ENCODE results near the gene FCHSD2. TPM values are rescaled to one million over a fixed set of nuclear protein-coding genes. Genes with fewer than 3 reads are reported as not detected.
"Not testable (repeated sequence)": the region's sequence is repeated elsewhere in the genome, so short reads cannot be mapped to it uniquely, and the experiment has no call there.

The FCHSD2 gene
- total and polyA plus RNA-seq, 3 experiments from 2014 or later, result 21.2 to 28.3 (median 28.0) TPM

DNA sequence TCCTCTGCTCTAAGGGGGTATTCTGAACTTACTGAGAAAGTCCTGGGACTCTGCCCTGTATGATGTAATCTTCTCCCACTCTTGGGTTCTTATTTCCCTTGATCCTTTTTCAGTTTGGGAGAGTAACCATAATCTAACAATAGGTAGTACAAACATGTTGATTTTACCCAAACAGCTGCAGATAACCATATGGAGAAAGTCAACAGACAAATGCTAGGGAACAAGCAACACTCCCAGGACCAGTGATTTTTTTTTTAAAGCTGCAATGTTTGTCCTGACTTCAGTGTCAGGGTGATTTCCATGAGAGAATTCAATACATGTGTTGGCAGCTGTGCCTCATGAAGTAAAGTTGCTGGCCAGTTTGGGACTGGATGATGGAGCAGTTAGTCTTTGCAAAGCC is 156.5 kb downstream of the FCHSD2 start:
- H3K27me3 Mint-ChIP-seq, result no peaks in the 10 kb centered on the region
- H3K36me3 Mint-ChIP-seq, result peaks cover 0 to 60% (median 16%) of the 10 kb centered on the region in 3 donors
- ChIA-PET CTCF (no interaction called here), POLR2A (no interaction called here)
- peak overlapping the region in 2 of 8 donors; percentile 25 to 84 for H3K27ac Mint-ChIP-seq
- no peak for DNase-seq
- H3K4me3 ChIP-seq (ENCODE audit: low read length), result no peak overlapping the region
- H3K27ac ChIP-seq (ENCODE audit: low read depth, low read length), result no peak overlapping the region
- H3K9me3 Mint-ChIP-seq, result no peaks in the 10 kb centered on the region
- no peaks in the 10 kb centered on the region for H3K27me3 ChIP-seq (ENCODE audit: insufficient read depth, low read length, poor library complexity, severe bottlenecking)
- H3K4me1 Mint-ChIP-seq, result peaks cover 4 to 5% (median 5%) of the 10 kb centered on the region in 3 donors
- no peak overlapping the region for H3K4me3 Mint-ChIP-seq
- H3K9me3 ChIP-seq (ENCODE audit: low read length), result no peaks in the 10 kb centered on the region
- H3K4me1 ChIP-seq (ENCODE audit: insufficient read depth, low read length), result no peaks in the 10 kb centered on the region
- peaks cover 4% of the 10 kb centered on the region for H3K36me3 ChIP-seq (ENCODE audit: insufficient read depth, low read length)

DNA sequence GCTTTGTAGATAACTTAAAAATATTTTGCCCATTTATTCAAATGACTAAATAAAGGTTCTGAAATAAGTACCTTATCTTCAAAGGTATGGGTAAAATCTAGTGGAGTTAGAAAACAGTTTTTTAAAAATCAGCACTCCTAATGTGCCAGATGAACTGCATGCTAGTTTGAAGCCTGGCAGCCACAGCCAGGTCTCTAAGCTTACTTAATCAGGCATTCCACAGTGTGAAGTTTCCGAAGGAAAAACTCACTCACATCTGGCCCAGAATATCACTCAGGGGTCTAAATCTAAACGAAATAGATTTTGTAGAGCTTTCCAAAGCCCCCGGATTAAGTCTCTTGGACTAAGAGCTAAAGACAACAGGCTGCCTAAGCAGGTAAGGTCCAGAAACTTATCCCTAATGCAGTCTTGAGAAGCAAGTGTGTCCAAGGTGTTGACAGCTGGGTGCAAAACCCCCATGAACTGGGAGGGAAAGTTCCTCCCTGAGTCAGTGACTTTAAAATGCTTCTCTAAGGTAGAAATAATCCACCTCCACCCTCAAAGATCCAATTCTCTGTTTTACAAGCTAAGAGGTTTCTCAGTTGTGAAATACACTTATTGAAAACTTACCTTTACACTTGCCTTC is 157.6 kb downstream of the FCHSD2 start:
- Mint-ChIP-seq H3K27ac (no peak overlapping the region), H3K9me3 (no peaks in the 10 kb centered on the region), H3K36me3 (peaks cover 0 to 67% (median 14%) of the 10 kb centered on the region in 3 donors), H3K4me1 (peaks cover 0 to 2% (median 0%) of the 10 kb centered on the region in 3 donors), H3K27me3 (no peaks in the 10 kb centered on the region), H3K4me3 (no peak overlapping the region)
- H3K27me3 ChIP-seq (ENCODE audit: insufficient read depth, low read length, poor library complexity, severe bottlenecking), result no peaks in the 10 kb centered on the region
- no peaks in the 10 kb centered on the region for H3K9me3 ChIP-seq (ENCODE audit: low read length)
- H3K36me3 ChIP-seq (ENCODE audit: insufficient read depth, low read length), result peaks cover 4% of the 10 kb centered on the region
- no peaks in the 10 kb centered on the region for H3K4me1 ChIP-seq (ENCODE audit: insufficient read depth, low read length)
- H3K4me3 ChIP-seq (ENCODE audit: low read length), result no peak overlapping the region
- no peak for DNase-seq
- POLR2A ChIA-PET, result no interaction called here
- CTCF ChIA-PET, result no interaction called here
- H3K27ac ChIP-seq (ENCODE audit: low read depth, low read length), result no peak overlapping the region

DNA sequence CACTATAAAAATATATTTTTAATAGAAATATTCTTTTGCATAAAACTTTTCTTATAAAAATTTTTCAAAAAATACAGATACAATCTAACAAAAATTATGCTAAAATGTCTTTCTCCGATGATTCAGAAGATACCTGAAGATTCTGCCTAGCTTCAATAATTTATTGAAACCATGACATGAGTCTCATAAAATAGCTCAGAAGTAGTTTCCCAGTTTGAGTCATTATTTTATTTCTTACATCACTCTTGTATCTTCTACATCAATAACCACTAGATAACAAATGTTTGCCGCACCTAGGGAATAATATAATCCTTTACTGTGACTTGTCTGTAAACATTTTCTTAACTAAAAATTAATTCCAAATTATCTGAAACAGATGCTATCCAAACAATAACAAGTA is 158.6 kb downstream of the FCHSD2 start:
- Histone ChIP-seq H3K27me3 (ENCODE audit: insufficient read depth, low read length, poor library complexity, severe bottlenecking) (no peaks in the 10 kb centered on the region), H3K4me3 (ENCODE audit: low read length) (no peak overlapping the region), H3K4me1 (ENCODE audit: insufficient read depth, low read length) (no peaks in the 10 kb centered on the region), H3K36me3 (ENCODE audit: insufficient read depth, low read length) (peaks cover 4% of the 10 kb centered on the region), H3K9me3 (ENCODE audit: low read length) (no peaks in the 10 kb centered on the region), H3K27ac (ENCODE audit: low read depth, low read length) (no peak overlapping the region)
- Mint-ChIP-seq H3K4me1 (peaks cover 0 to 2% (median 0%) of the 10 kb centered on the region in 3 donors), H3K27me3 (no peaks in the 10 kb centered on the region), H3K4me3 (no peak overlapping the region), H3K27ac (no peak overlapping the region), H3K9me3 (peaks cover 0 to under 1% (median 0%) of the 10 kb centered on the region in 5 donors), H3K36me3 (peaks cover 1 to 66% (median 16%) of the 10 kb centered on the region in 3 donors)
- ChIA-PET CTCF (no interaction called here), POLR2A (no interaction called here)
- no peak for DNase-seq

DNA sequence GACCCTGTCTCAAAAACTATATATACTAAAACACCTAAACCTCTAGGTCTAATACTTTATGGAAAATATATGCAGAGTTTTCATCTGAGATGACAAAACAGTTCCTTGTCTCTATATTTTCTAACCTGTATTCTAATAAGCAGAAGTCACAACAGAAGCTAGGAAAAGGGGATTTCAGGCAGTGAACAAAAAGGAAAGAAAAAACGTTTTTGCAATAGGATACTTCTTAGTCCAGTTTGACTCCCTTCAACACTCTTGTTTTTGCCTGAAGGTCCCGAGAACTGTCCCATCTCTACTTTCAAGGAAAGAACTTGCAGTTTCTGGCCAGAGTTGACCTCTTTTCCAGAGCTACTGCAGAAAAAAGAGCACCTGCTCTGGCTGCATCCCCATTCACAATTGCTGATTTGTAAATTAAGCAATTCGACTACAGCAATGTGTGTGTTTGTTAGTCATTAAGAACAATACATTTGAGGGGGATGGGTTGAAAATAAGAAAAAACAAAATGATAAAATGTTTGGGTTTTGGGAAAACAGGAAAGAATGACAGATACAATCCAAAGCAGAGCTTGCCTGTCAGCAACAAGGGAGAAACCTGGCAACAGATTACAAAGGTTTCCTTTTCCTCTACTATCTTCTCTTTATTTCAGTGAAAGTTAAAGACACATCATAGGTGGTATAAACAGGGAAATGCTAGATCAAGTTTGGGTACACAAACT is 160.0 kb downstream of the FCHSD2 start:
- no peaks in the 10 kb centered on the region for H3K4me1 ChIP-seq (ENCODE audit: insufficient read depth, low read length)
- no peaks in the 10 kb centered on the region for H3K27me3 ChIP-seq (ENCODE audit: insufficient read depth, low read length, poor library complexity, severe bottlenecking)
- POLR2A ChIA-PET, result no interaction called here
- Mint-ChIP-seq H3K27me3 (no peaks in the 10 kb centered on the region), H3K4me1 (peaks cover 0 to 2% (median 0%) of the 10 kb centered on the region in 3 donors), H3K4me3 (no peak overlapping the region), H3K9me3 (peaks cover 0 to 2% (median 0%) of the 10 kb centered on the region in 5 donors), H3K36me3 (peaks cover 10 to 67% (median 18%) of the 10 kb centered on the region in 3 donors), H3K27ac (no peak overlapping the region)
- CTCF ChIA-PET, result no interaction called here
- H3K27ac ChIP-seq (ENCODE audit: low read depth, low read length), result no peak overlapping the region
- peaks cover 4% of the 10 kb centered on the region for H3K36me3 ChIP-seq (ENCODE audit: insufficient read depth, low read length)
- H3K9me3 ChIP-seq (ENCODE audit: low read length), result no peaks in the 10 kb centered on the region
- DNase-seq, result no peak
- H3K4me3 ChIP-seq (ENCODE audit: low read length), result no peak overlapping the region

DNA sequence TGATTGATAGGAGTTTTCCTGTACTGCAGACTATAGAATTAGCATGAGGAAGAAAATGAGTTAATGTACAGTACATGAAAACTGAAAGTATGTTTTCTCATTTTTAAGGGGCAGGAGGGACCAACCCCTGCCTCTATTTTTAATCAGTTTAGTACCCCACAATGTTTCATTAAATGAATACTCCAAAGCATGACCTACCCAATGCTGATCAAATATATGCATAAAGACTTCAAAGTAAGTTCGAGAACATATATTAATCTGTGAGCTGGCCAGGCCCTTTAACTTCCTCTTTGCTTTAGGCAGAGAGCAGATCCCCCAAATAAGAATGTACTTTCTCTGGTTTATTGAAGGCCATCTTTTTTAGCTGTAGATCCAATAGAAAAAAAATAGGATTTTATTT is 161.0 kb downstream of the FCHSD2 start:
- Histone ChIP-seq H3K9me3 (ENCODE audit: low read length) (no peaks in the 10 kb centered on the region), H3K36me3 (ENCODE audit: insufficient read depth, low read length) (peaks cover 4% of the 10 kb centered on the region), H3K4me3 (ENCODE audit: low read length) (no peak overlapping the region), H3K27me3 (ENCODE audit: insufficient read depth, low read length, poor library complexity, severe bottlenecking) (no peaks in the 10 kb centered on the region), H3K27ac (ENCODE audit: low read depth, low read length) (no peak overlapping the region), H3K4me1 (ENCODE audit: insufficient read depth, low read length) (no peaks in the 10 kb centered on the region)
- no peak overlapping the region for H3K4me3 Mint-ChIP-seq
- POLR2A ChIA-PET, result no interaction called here
- H3K4me1 Mint-ChIP-seq, result peaks cover 0 to 2% (median under 1%) of the 10 kb centered on the region in 3 donors
- DNase-seq, result no peak
- H3K9me3 Mint-ChIP-seq, result peaks cover 0 to 2% (median 0%) of the 10 kb centered on the region in 5 donors
- H3K27me3 Mint-ChIP-seq, result no peaks in the 10 kb centered on the region
- H3K36me3 Mint-ChIP-seq, result peaks cover 14 to 63% (median 16%) of the 10 kb centered on the region in 3 donors
- H3K27ac Mint-ChIP-seq, result peak overlapping the region in 1 of 8 donors; percentile 35
- CTCF ChIA-PET, result interaction anchor here (1.1 kb wide), 1 partner anchor 9 kb away, joined by 3 read pairs; no protein-coding TSS in a partner anchor

DNA sequence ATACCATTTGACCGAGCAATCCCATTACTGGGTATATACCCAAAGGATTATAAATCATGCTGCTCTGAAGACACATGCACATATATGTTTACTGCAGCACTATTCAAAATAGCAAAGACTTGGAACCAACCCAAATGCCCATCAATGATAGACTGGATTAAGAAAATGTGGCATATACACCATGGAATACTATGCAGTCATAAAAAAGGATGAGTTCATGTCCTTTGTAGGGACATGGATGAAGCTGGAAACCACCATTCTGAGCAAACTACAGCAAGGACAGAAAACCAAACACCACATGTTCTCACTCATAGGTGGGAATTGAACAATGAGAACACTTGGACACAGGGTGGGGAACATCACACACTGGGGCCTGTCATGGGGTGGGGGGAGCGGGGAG is 164.3 kb downstream of the FCHSD2 start:
- Mint-ChIP-seq H3K36me3 (peaks cover 21 to 59% (median 21%) of the 10 kb centered on the region in 3 donors), H3K4me1 (peaks cover 2 to 15% (median 9%) of the 10 kb centered on the region in 3 donors)
- H3K27me3 Mint-ChIP-seq; H3K27me3 ChIP-seq (ENCODE audit: insufficient read depth, low read length, poor library complexity, severe bottlenecking); H3K9me3 Mint-ChIP-seq; H3K9me3 ChIP-seq (ENCODE audit: low read length); H3K4me1 ChIP-seq (ENCODE audit: insufficient read depth, low read length); H3K4me3 Mint-ChIP-seq; CTCF ChIA-PET; POLR2A ChIA-PET; DNase-seq; H3K27ac ChIP-seq (ENCODE audit: low read depth, low read length); H3K4me3 ChIP-seq (ENCODE audit: low read length); H3K36me3 ChIP-seq (ENCODE audit: insufficient read depth, low read length); H3K27ac Mint-ChIP-seq: not testable (repeated sequence)

DNA sequence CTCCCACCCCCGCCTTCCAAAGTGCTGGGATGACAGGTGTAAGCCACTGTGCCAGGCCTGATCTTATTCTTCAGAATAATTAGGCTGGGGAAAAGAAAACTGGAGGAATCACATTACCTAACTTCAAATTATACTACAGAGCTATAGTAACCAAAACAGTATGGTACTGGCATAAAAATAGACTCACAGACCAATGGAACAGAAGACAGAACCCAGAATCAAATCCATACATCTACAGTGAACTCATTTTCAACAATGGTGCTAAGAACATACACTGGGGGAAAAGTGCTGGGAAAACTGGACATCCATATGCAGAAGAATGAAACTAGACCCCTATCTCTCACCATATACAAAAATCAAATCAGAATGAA is 165.6 kb downstream of the FCHSD2 start:
- H3K27ac Mint-ChIP-seq; POLR2A ChIA-PET; H3K4me1 ChIP-seq (ENCODE audit: insufficient read depth, low read length); H3K9me3 ChIP-seq (ENCODE audit: low read length); H3K27me3 Mint-ChIP-seq; H3K9me3 Mint-ChIP-seq; CTCF ChIA-PET; H3K4me3 Mint-ChIP-seq; H3K36me3 ChIP-seq (ENCODE audit: insufficient read depth, low read length); H3K27ac ChIP-seq (ENCODE audit: low read depth, low read length); H3K4me3 ChIP-seq (ENCODE audit: low read length); H3K27me3 ChIP-seq (ENCODE audit: insufficient read depth, low read length, poor library complexity, severe bottlenecking); DNase-seq: not testable (repeated sequence)
- Mint-ChIP-seq H3K4me1 (peaks cover 2 to 27% (median 14%) of the 10 kb centered on the region in 3 donors), H3K36me3 (peaks cover 18 to 53% (median 21%) of the 10 kb centered on the region in 3 donors)

DNA sequence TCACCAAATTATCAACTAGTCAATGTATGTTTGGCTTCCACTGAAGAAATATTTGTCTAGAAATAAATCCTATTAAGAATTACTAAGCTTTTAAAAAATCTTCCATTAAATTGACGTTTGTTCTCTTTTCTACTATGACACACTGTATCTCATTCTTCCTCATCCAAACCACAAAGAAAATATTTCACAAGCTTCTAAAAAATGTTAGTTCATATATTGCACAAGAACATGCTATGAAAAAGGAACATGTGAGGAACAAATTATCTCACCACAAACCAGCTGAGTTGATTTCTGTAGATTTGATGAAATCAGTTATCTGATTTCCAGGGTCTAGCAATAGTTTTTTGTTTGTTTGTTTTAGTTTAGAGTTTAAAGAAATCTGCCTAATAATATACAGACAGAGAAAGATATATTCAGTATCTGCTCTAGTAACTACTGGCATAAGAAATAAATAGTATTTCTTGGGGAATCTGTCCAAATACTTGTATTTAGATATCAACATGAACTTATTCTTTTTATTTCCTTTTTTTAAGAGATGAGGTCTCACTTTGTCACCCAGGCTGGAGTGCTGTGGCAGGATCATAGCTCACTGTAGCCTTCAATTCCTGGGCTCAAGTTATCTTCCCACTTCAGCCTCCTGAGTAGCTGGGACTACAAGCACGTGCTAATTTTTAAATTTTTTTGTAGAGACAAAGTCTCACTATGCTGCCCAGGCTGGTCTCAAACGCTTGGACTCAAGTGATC is 166.2 kb downstream of the FCHSD2 start:
- POLR2A ChIA-PET, result no interaction called here
- Mint-ChIP-seq H3K27ac (peak overlapping the region in 1 of 8 donors; percentile 58), H3K27me3 (no peaks in the 10 kb centered on the region), H3K4me1 (peaks cover 2 to 33% (median 20%) of the 10 kb centered on the region in 3 donors), H3K9me3 (peaks cover 0 to 5% (median 0%) of the 10 kb centered on the region in 5 donors), H3K4me3 (no peak overlapping the region), H3K36me3 (peaks cover 18 to 50% (median 21%) of the 10 kb centered on the region in 3 donors)
- Histone ChIP-seq H3K4me1 (ENCODE audit: insufficient read depth, low read length) (no peaks in the 10 kb centered on the region), H3K36me3 (ENCODE audit: insufficient read depth, low read length) (no peaks in the 10 kb centered on the region), H3K27me3 (ENCODE audit: insufficient read depth, low read length, poor library complexity, severe bottlenecking) (no peaks in the 10 kb centered on the region), H3K27ac (ENCODE audit: low read depth, low read length) (no peak overlapping the region), H3K4me3 (ENCODE audit: low read length) (no peak overlapping the region), H3K9me3 (ENCODE audit: low read length) (no peaks in the 10 kb centered on the region)
- CTCF ChIA-PET, result no interaction called here
- no peak for DNase-seq

Measured in CD8-positive, alpha-beta memory T cell (primary cell).